Keratinocyte (primary cell): ENCODE measurements around the gene DUSP18. TPM values are rescaled to one million over a fixed set of nuclear protein-coding genes. Genes with fewer than 3 reads are reported as not detected.

Experiments used
- DNase-seq: peaks from one replicate; pipeline ENCODE4 v3.0.0-alpha.2; 2011; ENCODE audit warnings: low read depth, missing footprints, low spot score
- FAIRE-seq: peaks from 2 replicates; lab custom pipeline; 2011; peaks lifted over from hg19 to GRCh38; lab: Jason Lieb, UNC
- H2AFZ ChIP-seq: 2 replicates; pipeline ENCODE4 v1.6.0; 2012; ENCODE audit warnings: low read length, control low read depth, inconsistent platforms; ENCODE audit not compliant: control insufficient read depth
- H3K27ac ChIP-seq: 2 replicates; pipeline ENCODE4 v1.5.1; 2011; ENCODE audit warnings: low read length; ENCODE audit not compliant: control insufficient read depth, insufficient read depth
- H3K27me3 ChIP-seq: 3 replicates; pipeline ENCODE4 v1.6.0; 2011; ENCODE audit warnings: low read length; ENCODE audit not compliant: control insufficient read depth, insufficient read depth; ENCODE audit errors: extremely low read depth
- H3K36me3 ChIP-seq, 2 experiments: 2 replicates in 1 of 2; 3 replicates in 1 of 2; pipeline ENCODE4 v1.5.1; 2011; ENCODE audit warnings: low read length in 2 of 2, mild to moderate bottlenecking in 1 of 2; ENCODE audit not compliant: control insufficient read depth in 2 of 2, insufficient read depth in 2 of 2; ENCODE audit errors: extremely low read depth in 1 of 2
- H3K4me1 ChIP-seq: 3 replicates; pipeline ENCODE4 v1.5.1; 2011; ENCODE audit warnings: low read length; ENCODE audit not compliant: control insufficient read depth, insufficient read depth; ENCODE audit errors: extremely low read depth
- H3K4me2 ChIP-seq: 3 replicates; pipeline ENCODE4 v1.6.0; 2011; ENCODE audit warnings: low read depth, low read length; ENCODE audit not compliant: control insufficient read depth, insufficient read depth; ENCODE audit errors: extremely low read depth
- H3K4me3 ChIP-seq, 3 experiments: fragments of 200-600 bp in 1 of 3; sonication (generic) in 1 of 3; 2 replicates in 2 of 3; 3 replicates in 1 of 3; pipeline ENCODE4 v1.5.1; 2011 to 2016; ENCODE audit warnings: low read length in 3 of 3, mild to moderate bottlenecking in 3 of 3, control low read depth in 2 of 3, inconsistent platforms in 1 of 3, low read depth in 1 of 3, mixed read lengths in 1 of 3, mixed run types in 1 of 3, moderate library complexity in 1 of 3; ENCODE audit not compliant: control insufficient read depth in 2 of 3, insufficient read depth in 2 of 3; ENCODE audit errors: extremely low read depth in 1 of 3
- H3K79me2 ChIP-seq: 2 replicates; pipeline ENCODE4 v1.6.0; 2012; ENCODE audit warnings: low read length; ENCODE audit not compliant: control insufficient read depth, insufficient read depth
- H3K9ac ChIP-seq: 3 replicates; pipeline ENCODE4 v1.6.0; 2011; ENCODE audit warnings: low read length; ENCODE audit not compliant: control insufficient read depth, insufficient read depth; ENCODE audit errors: extremely low read depth
- H3K9me1 ChIP-seq: 3 replicates; pipeline ENCODE4 v1.6.0; 2011; ENCODE audit warnings: low read length; ENCODE audit not compliant: control insufficient read depth, insufficient read depth; ENCODE audit errors: extremely low read depth
- H3K9me3 ChIP-seq: 2 replicates; pipeline ENCODE4 v1.5.1; 2012; ENCODE audit warnings: low read depth, low read length; ENCODE audit not compliant: control insufficient read depth
- H4K20me1 ChIP-seq: 3 replicates; pipeline ENCODE4 v1.6.0; 2011; ENCODE audit warnings: low read length; ENCODE audit not compliant: control insufficient read depth, insufficient read depth; ENCODE audit errors: extremely low read depth
- EZH2 ChIP-seq: IDR thresholded peaks from one replicate; pipeline ENCODE4 v1.6.1; 2012; ENCODE audit warnings: inconsistent platforms, mild to moderate bottlenecking, low read length, moderate library complexity
- dilution Hi-C: fragments of 300-500 bp; cut with MboI; formaldehyde crosslinking; loops from one replicate; pipeline ENCODE4 v1.7.0; 2020; ENCODE audit warnings: low sequenced_read_pairs; ENCODE audit not compliant: extremely low pct_ligation_motif_present
- polyA plus RNA-seq, 5 experiments: library from polyadenylated mRNA; depleted of rRNA in 3 of 5; stranded (reverse) in 3 of 5; stranded (forward) in 1 of 5; unstranded in 1 of 5; fragments of >200 nt; gene quantifications; 1 replicate in 1 of 5; 2 replicates in 3 of 5; 3 replicates in 1 of 5; pipeline versions ENCODE4 v1.2.1 to v1.2.3, GENCODE V29; 2011 to 2012; ENCODE audit warnings: missing spikeins in 2 of 5, low read depth in 1 of 5, low replicate concordance in 1 of 5
- TF ChIP-seq, protein P1 (sequence below), 3 experiments: IDR thresholded peaks in 1 of 3; conservative IDR thresholded peaks in 1 of 3; optimal IDR thresholded peaks in 1 of 3; 2 replicates in 2 of 3; 3 replicates in 1 of 3; pipeline versions ENCODE3 to v1.5.1; 2011; ENCODE audit warnings: low read length in 3 of 3, mild to moderate bottlenecking in 3 of 3, moderate library complexity in 2 of 3, control low read depth in 1 of 3, inconsistent platforms in 1 of 3; ENCODE audit not compliant: insufficient read depth in 2 of 3; ENCODE audit errors: extremely low read depth in 1 of 3

Gene DUSP18
- polyA plus RNA-seq, 1 donor (not counting 4 experiments of a cell fraction or from before 2014, with no cell fraction given) = 12.6 TPM

DNA sequence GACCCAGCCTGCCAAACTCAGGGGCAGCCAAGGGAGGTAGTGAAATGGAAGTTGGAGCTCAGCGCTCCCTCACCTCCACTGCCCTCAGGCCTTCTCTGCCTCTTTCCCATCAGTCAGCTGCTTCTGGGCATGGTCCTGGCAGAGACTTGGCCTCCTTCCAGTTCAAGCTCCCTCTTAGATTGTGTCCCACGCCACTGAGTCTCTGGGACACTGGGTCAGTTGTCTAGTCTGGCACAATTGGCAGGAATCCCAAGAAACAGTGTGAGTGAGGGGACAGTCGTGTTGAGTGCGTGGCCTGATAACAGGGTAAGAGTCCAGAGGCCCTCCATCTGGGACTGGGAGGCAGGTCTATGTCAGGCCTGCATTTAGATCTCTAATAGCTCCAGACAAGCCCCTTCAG, 39.2 kb downstream of the DUSP18 start:
- no peak for DNase-seq
- no peak overlapping the region for H2AFZ ChIP-seq
- no peaks in the 10 kb centered on the region for H3K4me1 ChIP-seq
- no peaks in the 10 kb centered on the region for H3K9me1 ChIP-seq
- TF ChIP-seq, protein P1, sequence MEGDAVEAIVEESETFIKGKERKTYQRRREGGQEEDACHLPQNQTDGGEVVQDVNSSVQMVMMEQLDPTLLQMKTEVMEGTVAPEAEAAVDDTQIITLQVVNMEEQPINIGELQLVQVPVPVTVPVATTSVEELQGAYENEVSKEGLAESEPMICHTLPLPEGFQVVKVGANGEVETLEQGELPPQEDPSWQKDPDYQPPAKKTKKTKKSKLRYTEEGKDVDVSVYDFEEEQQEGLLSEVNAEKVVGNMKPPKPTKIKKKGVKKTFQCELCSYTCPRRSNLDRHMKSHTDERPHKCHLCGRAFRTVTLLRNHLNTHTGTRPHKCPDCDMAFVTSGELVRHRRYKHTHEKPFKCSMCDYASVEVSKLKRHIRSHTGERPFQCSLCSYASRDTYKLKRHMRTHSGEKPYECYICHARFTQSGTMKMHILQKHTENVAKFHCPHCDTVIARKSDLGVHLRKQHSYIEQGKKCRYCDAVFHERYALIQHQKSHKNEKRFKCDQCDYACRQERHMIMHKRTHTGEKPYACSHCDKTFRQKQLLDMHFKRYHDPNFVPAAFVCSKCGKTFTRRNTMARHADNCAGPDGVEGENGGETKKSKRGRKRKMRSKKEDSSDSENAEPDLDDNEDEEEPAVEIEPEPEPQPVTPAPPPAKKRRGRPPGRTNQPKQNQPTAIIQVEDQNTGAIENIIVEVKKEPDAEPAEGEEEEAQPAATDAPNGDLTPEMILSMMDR (optimal IDR thresholded peaks at IDR 0.05 in 1 of 3, IDR thresholded peaks at IDR 0.05 in 1 of 3, conservative IDR thresholded peaks at IDR 0.05 in 1 of 3; ENCODE audit: extremely low read depth in 1 of 3, insufficient read depth in 2 of 3, low read length in 3 of 3) = no peak
- no peak for TF ChIP-seq EZH2
- no peaks in the 10 kb centered on the region for H3K9me3 ChIP-seq
- no peaks in the 10 kb centered on the region for H3K79me2 ChIP-seq
- FAIRE-seq = no peak
- H3K36me3 ChIP-seq = no peaks in the 10 kb centered on the region
- no peak overlapping the region for H3K27ac ChIP-seq
- no peaks in the 10 kb centered on the region for H4K20me1 ChIP-seq
- dilution Hi-C loops = no loop called here
- no peak overlapping the region for H3K4me3 ChIP-seq
- no peaks in the 10 kb centered on the region for H3K27me3 ChIP-seq
- no peak overlapping the region for H3K4me2 ChIP-seq
- H3K9ac ChIP-seq = no peak overlapping the region

DNA sequence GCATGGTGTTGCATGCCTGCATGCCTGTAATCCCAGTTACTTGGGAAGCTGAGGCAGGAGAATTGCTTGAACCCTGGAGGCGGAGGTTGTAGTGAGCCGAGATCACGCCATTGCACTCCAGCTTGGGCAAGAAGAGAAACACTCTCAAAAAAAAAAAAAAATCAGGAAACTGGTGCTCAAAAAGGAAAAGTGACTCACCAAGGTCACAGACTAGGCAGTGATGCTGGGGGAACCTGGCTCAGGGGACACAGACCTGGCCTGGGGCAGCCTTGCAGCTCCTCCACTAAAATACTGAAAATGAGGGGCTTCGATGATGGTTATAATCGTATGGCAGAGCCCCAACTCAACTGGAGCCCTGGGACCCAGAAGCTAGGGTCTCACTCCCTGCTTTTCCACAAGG, 40.2 kb downstream of the DUSP18 start:
- no peak overlapping the region for H3K4me2 ChIP-seq
- H4K20me1 ChIP-seq = no peaks in the 10 kb centered on the region
- H3K4me1 ChIP-seq = no peaks in the 10 kb centered on the region
- H3K27me3 ChIP-seq = no peaks in the 10 kb centered on the region
- H3K79me2 ChIP-seq = no peaks in the 10 kb centered on the region
- no peak for TF ChIP-seq EZH2
- TF ChIP-seq, protein P1 (optimal IDR thresholded peaks at IDR 0.05 in 1 of 3, IDR thresholded peaks at IDR 0.05 in 1 of 3, conservative IDR thresholded peaks at IDR 0.05 in 1 of 3; ENCODE audit: extremely low read depth in 1 of 3, insufficient read depth in 2 of 3, low read length in 3 of 3) = no peak
- H3K27ac ChIP-seq = no peak overlapping the region
- no peaks in the 10 kb centered on the region for H3K36me3 ChIP-seq
- H2AFZ ChIP-seq = no peak overlapping the region
- no peak for FAIRE-seq
- no peaks in the 10 kb centered on the region for H3K9me3 ChIP-seq
- H3K9ac ChIP-seq = no peak overlapping the region
- H3K9me1 ChIP-seq = no peaks in the 10 kb centered on the region
- H3K4me3 ChIP-seq = no peak overlapping the region
- dilution Hi-C loops = no loop called here
- DNase-seq = no peak
